RCC 7860 (cell line): ENCODE data around the gene ST6GAL1.

Source experiments
- DNase-seq: peaks from one replicate; pipeline ENCODE4 v3.0.0-alpha.2; 2015; ENCODE audit warnings: low spot score
- FAIRE-seq: peaks from 2 replicates; lab custom pipeline; 2012; peaks lifted over from hg19 to GRCh38; lab: Jason Lieb, UNC

ST6GAL1 gene

DNA sequence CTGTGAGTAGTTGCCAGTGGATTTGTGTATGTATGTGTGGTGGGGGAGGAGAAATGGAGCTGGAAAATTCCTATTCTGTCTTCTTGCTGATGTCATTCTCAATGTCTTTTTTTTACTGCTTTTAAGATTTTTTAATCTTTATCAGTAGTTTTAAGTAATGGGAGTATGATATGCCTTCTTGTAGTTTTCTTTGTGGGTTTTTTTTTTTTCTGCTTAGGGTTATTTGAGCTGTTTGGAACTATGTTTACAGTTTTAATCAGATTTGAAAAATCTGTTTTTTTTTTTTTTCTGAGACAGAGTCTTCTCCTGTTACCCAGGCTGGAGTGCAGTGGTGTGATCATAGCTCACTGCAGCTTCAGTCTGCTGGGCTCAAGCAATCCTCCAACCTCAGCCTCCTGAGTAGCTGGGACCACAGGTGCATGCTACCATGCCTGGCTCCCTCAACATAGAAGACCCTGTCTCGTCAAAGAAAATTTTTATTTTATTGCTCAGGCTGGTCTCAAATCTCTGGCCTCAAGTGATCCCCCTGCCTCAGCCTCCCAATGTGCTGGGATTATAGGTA lies 171.8 kb downstream of the ST6GAL1 start:
- no peak for DNase-seq
- no peak for FAIRE-seq

DNA sequence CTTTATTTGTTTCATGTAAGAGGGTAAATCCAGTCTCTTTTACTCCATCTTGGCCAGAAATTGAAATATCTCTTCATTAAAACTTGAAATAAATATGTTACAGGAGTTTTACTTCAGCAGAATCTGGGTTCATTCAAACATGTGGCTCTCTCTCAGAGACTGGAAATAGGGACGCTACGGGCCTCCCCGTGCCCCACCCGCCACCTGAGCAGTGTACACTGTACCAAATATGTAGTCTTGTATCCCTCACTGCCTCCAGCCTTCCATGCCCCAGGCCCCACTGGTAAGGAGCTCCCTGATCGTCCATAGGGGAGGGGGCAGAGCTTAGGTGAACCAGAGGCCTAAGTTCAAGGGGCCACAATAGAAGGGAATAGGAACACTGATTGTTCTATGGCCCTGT lies 172.9 kb downstream of the ST6GAL1 start:
- FAIRE-seq (no peak), DNase-seq (no peak)

DNA sequence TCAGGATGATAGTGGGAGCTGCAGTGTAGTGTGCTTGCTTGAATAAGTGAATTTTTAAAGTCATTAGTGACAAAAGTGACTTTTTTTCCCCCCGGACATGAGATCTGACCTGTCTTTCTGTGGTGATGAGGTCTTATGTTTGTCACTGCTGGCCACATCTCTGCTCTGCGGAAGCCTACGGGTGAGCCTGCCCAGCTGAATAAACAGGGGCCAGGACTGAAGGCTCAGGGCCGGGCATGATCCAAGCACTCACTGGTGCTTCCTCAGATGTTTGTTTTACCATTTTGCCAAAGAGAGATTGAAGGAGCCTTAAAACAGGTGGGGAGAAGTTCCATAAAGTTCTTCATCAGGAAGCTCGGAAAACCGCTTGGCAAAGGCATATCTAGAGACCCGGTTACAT lies 174.0 kb downstream of the ST6GAL1 start:
- no peak for FAIRE-seq
- no peak for DNase-seq

DNA sequence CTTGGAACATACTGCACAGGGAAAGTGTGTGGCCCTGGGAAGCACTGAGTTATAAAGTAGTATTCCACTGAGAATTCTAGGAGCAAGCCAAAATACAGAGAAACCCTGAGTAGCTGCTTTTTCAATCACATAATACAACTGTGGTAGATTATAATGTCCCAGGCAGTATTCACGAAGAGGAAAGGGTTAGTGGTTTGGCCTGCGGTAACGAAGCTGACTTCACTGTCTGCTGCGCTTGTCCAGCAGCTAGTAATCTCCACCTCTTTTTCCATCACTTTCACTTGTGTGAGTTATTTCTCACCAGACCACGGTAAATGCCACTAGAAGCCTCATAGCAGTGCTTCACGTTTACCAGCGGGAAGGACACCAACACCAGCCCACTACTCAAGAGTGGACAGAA lies 174.6 kb downstream of the ST6GAL1 start:
- DNase-seq (no peak), FAIRE-seq (no peak)

DNA sequence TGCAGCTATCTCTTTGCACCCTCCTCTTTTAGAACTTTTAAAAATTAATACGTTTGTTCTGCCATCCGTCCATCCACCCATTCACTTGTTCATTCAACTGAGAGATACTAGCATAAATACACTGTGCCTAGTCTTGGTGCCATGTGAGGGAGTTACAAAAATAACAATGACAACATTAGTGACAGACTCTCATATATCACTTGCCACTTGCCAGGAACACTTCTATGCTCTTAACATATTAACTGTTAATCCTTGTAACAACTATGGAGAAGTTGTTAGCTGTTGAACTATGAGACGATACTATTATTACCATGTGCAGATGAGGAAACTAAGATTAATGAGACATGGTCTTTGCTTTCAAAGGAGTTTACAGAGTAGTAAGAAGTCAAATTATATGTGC lies 175.4 kb downstream of the ST6GAL1 start:
- FAIRE-seq = no peak
- DNase-seq = no peak

DNA sequence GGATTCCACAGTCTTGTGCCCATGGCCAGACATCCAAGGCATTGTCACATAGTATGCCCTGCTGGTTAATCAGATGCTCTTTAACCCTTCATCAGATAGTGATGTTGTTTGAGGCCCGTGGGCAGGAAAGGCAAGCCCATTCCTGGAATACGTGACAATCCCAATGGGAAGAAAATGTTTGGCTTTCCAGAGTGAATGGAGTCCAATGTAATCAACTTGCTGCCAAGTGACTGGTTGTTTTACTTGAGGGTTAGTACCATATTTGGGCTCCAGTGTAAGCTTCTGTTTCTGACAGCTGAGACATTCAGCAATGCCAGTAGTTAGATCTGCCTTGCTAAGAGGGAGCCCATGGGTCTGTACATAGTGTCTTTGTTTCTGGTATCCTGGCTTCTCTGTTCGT lies 177.7 kb downstream of the ST6GAL1 start:
- DNase-seq (no peak), FAIRE-seq (no peak)

DNA sequence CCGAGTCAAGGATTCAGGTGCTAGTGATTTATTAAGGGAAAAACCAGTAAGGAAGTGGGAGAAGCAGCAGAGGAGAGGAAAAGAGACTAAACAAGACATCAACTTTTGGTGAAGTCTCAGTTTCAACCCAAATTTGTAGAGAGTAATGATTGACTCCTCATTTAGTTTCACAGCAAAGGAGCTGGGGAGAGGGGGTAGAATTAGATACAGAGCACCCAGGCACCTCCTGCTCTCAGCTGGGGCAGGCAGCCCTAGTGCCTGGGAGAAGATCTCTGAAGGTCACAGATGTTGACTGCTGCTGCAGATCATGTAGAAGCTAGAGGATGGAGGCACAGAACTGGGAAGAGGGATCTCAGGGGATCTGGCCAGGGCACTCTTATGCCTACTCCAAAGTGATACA lies 179.8 kb downstream of the ST6GAL1 start:
- FAIRE-seq = no peak
- no peak for DNase-seq

DNA sequence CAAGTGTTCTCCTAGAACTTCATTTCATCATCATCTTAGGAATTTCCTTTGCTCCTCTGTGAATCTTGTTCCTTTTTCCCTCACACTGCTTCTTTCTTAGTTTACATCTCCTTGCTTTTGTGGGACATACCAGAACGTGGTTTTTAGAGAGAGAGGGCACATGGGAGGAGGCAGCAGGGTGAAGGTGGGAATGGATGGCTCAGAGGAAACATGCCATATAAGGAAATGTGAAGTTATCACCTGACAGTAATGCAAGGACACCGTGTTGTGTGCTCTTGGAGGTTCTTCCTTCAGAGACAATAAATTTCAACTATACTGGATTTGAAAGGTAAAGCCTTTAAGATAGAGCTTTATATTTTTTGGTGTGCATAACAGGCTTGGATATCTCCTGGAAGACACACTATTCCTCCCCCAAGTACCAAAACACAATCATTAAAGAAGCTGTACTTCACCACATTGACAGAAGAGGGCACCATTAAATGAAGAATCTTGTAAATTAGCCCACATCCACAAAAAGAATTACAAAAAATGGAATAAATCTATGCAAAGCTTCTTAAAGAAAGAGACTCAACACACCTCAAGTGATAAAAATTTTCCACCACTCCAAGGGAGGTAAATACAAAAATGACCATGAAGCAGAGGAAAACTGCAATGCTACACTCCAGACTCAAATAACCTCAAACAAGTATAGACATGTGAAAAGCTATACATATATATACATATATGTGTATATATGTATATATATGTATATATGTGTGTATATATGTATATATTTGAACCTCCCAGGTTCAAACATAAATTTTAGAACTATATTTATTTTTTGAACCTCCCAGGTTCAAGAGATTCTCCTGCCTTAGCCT lies 182.8 kb downstream of the ST6GAL1 start:
- no peak for DNase-seq
- FAIRE-seq = peak; percentile 35

DNA sequence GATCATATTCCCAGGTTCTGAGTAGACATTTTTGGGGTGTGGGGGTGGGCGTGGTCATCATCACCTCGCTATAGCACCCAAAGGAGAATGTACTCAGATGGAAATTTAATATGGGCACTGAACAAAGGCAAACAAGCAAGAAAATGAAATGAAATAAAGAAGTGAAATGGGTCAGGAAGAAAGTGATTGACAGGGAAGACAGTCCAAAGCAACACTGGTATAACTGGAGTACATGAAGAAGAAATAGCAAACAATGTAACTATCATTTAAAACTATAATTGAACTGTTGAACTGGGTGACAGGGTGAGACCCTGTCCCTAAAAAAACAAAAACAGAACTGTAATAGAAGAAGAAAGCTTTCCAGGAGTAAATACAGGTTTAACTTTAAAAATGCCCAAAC lies 184.2 kb downstream of the ST6GAL1 start:
- DNase-seq (no peak), FAIRE-seq (no peak)

DNA sequence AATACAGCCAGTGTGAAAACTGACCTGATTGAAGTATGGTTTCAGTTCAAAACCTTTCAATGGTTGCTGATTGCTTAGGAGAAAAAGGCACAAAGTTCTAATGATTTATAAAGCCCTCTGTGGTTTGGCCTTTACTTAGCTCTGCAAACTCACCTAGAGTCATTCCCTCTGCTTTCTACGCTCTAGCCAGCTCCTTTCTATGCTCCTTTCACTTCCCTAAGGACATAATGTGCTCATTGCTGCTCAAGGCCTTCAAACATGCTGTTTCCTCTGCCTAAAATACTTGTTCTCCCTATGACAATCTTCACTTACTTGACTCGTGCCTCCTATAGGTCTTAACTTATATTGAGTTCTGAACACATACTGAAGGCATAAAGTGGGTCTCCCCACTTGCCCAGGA lies 190.0 kb downstream of the ST6GAL1 start:
- no peak for FAIRE-seq
- DNase-seq = no peak

DNA sequence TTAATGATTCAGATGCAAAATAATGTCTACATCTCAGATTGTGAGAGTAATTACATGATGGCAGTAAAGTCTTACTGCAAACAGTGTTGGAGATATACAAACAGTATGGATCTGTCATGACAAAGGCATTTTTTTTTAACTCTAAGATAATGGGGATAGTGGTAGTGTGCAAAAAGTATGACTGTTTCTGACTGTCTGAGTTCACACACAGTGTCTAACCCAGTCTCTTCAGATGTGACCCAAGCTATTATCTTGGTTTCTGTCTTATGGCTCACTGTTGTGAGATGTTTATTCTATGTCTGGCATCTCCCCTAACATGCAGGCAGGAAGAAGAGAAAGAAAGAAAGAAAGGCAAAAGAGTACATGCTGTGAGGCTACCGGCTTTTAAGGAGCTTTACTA lies 191.9 kb downstream of the ST6GAL1 start:
- DNase-seq = no peak
- no peak for FAIRE-seq

DNA sequence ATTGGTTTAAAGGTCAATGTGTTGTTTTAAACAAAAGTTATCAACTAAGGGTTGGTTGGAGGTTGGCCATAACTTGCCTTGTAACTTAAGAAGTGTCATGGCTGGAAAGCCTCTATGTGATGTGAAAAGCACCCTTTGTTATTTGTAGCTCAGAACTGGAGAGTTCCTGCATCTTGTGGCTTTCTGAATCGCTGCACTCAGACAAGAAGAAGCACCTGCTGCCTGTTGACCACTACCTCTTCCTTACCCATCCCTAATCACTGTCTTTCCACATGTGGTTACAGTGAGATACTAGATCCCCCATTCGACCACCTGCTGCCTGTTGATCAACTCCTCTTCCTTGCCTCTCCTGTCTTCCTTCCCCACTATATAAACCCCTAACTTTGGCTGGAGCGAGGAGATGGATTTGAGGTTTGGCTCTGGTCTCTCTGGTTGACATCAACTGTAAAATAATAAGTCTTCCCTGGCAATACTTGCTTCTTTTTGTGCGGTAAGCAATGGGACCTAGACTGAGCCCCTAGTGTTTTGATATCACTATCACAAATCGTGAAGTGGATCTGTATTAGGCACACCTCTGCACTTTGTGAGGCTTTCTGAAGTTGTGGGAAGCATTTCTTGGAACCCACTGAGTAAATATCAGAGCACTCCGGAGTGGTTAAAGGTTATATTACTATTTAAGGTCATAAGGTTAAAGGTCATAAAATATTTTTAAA lies 195.1 kb downstream of the ST6GAL1 start:
- no peak for FAIRE-seq
- DNase-seq = no peak
